Measurements from ENCODE around the gene SSR1. TPM values are rescaled to one million over a fixed set of nuclear protein-coding genes. Genes with fewer than 3 reads are reported as not detected.
A peak's percentile ranks its signal among the peaks of the same experiment; 100 is the strongest.
"Not testable (repeated sequence)": the region's sequence is repeated elsewhere in the genome, so short reads cannot be mapped to it uniquely, and the experiment has no call there.

Gene SSR1
- total RNA-seq, 4 donors from 2014 or later, result 55.9 to 113 (median 74.8) TPM

DNA sequence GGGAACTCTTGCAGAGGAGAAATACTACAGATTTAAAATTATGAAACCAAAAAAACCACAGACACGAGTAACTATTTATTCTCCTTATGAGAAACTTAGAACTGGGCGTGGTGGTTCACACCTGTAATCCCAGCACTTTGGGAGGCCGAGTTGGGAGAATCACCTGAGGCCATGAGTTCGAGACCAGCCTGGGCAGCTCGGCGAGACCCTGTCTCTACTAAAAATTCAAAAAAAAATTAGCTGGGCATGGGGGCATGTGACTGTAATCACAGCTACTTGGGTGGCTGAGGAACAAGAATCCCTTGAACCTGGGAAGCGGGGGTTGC, 36.8 kb downstream of the SSR1 start:
- WGBS, 2 donors, result 67 to 77% methylated on average over 7 of the region's 7 CpGs
- no peaks in the 10 kb centered on the region for H3K9me3 ChIP-seq
- no peaks in the 10 kb centered on the region for H3K36me3 ChIP-seq
- no peaks in the 10 kb centered on the region for H3K27me3 ChIP-seq
- H3K4me3 ChIP-seq (replicated peaks in 1 of 3), result no peak overlapping the region
- DNase-seq, result no peak
- peaks cover 19 to 21% of the 10 kb centered on the region in 2 donors for H3K4me1 ChIP-seq
- TF ChIP-seq CTCF (IDR thresholded peaks at IDR 0.05) (no peak), POLR2A (IDR thresholded peaks at IDR 0.05) (no peak)
- H3K27ac ChIP-seq, result no peak overlapping the region
- intact Hi-C loops (cut with DNase I), result loop anchor here (5.0 kb wide), 2 partner anchors 116 to 341 kb away; no protein-coding TSS in a partner anchor

- intact Hi-C loops (cut with DNase I); H3K27me3 ChIP-seq; H3K9me3 ChIP-seq; DNase-seq; H3K36me3 ChIP-seq; H3K4me3 ChIP-seq (replicated peaks in 1 of 3); H3K27ac ChIP-seq: not testable (repeated sequence)
- WGBS, 2 donors, result 75 to 83% methylated on average over 8 of the region's 8 CpGs
- peaks cover 19 to 21% of the 10 kb centered on the region in 2 donors for H3K4me1 ChIP-seq
Observed at GRCh38 chr6:7274525-7274924, 38.5 kb downstream of the SSR1 start.

- WGBS, 2 donors, result 67 to 75% methylated on average over 3 to 5 of the region's 10 CpGs
- TF ChIP-seq POLR2A (IDR thresholded peaks at IDR 0.05) (no peak), CTCF (IDR thresholded peaks at IDR 0.05) (no peak)
- no peak overlapping the region for H3K27ac ChIP-seq
- no peaks in the 10 kb centered on the region for H3K27me3 ChIP-seq
- intact Hi-C loops (cut with DNase I), result no loop called here
- DNase-seq, result no peak
- no peaks in the 10 kb centered on the region for H3K9me3 ChIP-seq
- H3K36me3 ChIP-seq, result no peaks in the 10 kb centered on the region
- peaks cover 14 to 16% of the 10 kb centered on the region in 2 donors for H3K4me1 ChIP-seq
- no peak overlapping the region for H3K4me3 ChIP-seq (replicated peaks in 1 of 3)
Observed at GRCh38 chr6:7273709-7274108, 39.3 kb downstream of the SSR1 start.

- H3K9me3 ChIP-seq, result no peaks in the 10 kb centered on the region
- WGBS, 2 donors, result 89 to 91% methylated on average over 10 to 11 of the region's 11 CpGs
- H3K4me1 ChIP-seq, result peaks cover 3 to 7% of the 10 kb centered on the region in 2 donors
- intact Hi-C loops (cut with DNase I), result no loop called here
- no peak overlapping the region for H3K27ac ChIP-seq
- H3K27me3 ChIP-seq, result no peaks in the 10 kb centered on the region
- TF ChIP-seq POLR2A (IDR thresholded peaks at IDR 0.05), result no peak
- TF ChIP-seq CTCF (IDR thresholded peaks at IDR 0.05), result no peak
- H3K36me3 ChIP-seq, result no peaks in the 10 kb centered on the region
- H3K4me3 ChIP-seq (replicated peaks in 1 of 3), result no peak overlapping the region
- no peak for DNase-seq
Observed at GRCh38 chr6:7271205-7271534, 41.8 kb downstream of the SSR1 start.

GRCh38 chr6:7270320-7271204, 42.4 kb downstream of the SSR1 start:
- no peaks in the 10 kb centered on the region for H3K9me3 ChIP-seq
- peaks cover 3 to 7% of the 10 kb centered on the region in 2 donors for H3K4me1 ChIP-seq
- H3K27me3 ChIP-seq, result no peaks in the 10 kb centered on the region
- DNase-seq, result peak in 1 of 2 donors; percentile 38
- H3K4me3 ChIP-seq (replicated peaks in 1 of 3), result no peak overlapping the region
- no peaks in the 10 kb centered on the region for H3K36me3 ChIP-seq
- WGBS, 2 donors, result 91 to 93% methylated on average over 16 of the region's 16 CpGs
- intact Hi-C loops (cut with DNase I), result no loop called here
- no peak overlapping the region for H3K27ac ChIP-seq
- TF ChIP-seq POLR2A (IDR thresholded peaks at IDR 0.05), result no peak
- TF ChIP-seq CTCF (IDR thresholded peaks at IDR 0.05), result no peak

Data from thyroid gland (tissue), 4 donors.